Vagina (tissue), 2 donors: ENCODE measurements around the gene DNER. TPM values are rescaled to one million over a fixed set of nuclear protein-coding genes. Genes with fewer than 3 reads are reported as not detected.
"Not testable (repeated sequence)": the region's sequence is repeated elsewhere in the genome, so short reads cannot be mapped to it uniquely, and the experiment has no call there.

Experiments
- DNase-seq, 2 donors: peaks; one replicate each; pipeline ENCODE4 v3.0.0-alpha.2; 2017; ENCODE audit errors: extremely low spot score in 2 of 2
- H3K27ac ChIP-seq: fragments of 200-600 bp; sonication (generic); one replicate; pipeline ENCODE4 v1.5.1; 2019
- H3K27me3 ChIP-seq: fragments of 200-600 bp; sonication (generic); one replicate; pipeline ENCODE4 v1.5.1; 2019
- H3K36me3 ChIP-seq, 2 donors: fragments of 200-600 bp; sonication (generic); one replicate each; pipeline ENCODE4 v1.5.1; 2017 to 2019
- H3K4me1 ChIP-seq: fragments of 200-600 bp; sonication (generic); one replicate; pipeline ENCODE4 v1.5.1; 2019
- H3K4me3 ChIP-seq, 2 donors: fragments of 200-600 bp; sonication (generic); 1 replicate in 1 of 2; 2 replicates in 1 of 2; pipeline ENCODE4 v1.5.1; 2016 to 2019
- H3K9me3 ChIP-seq: fragments of 200-600 bp; sonication (generic); one replicate; pipeline ENCODE4 v1.5.1; 2019
- CTCF ChIP-seq, 3 experiments: fragments of 450-650 bp in 2 of 3; fragments of 200-600 bp in 1 of 3; sonication (generic) in 1 of 3; IDR thresholded peaks; one replicate each; pipeline ENCODE4 v1.5.1; 2017 to 2019; ENCODE audit warnings: antibody characterized with exemption in 3 of 3, mild to moderate bottlenecking in 2 of 3, moderate library complexity in 2 of 3
- POLR2A ChIP-seq, 2 donors: fragments of 450-650 bp; IDR thresholded peaks; one replicate each; pipeline ENCODE4 v1.6.1; 2017; ENCODE audit warnings: antibody characterized with exemption in 2 of 2, mild to moderate bottlenecking in 2 of 2, moderate library complexity in 2 of 2
- POLR2AphosphoS5 ChIP-seq, 2 donors: sonication (generic); formaldehyde crosslinking; IDR thresholded peaks; one replicate each; pipeline ENCODE4 v1.9.0; 2017; ENCODE audit warnings: antibody characterized with exemption in 2 of 2, mild to moderate bottlenecking in 2 of 2, low read depth in 1 of 2; ENCODE audit not compliant: insufficient read depth in 1 of 2
- intact Hi-C: fragments of 100-400 bp; cut with DNase I; formaldehyde crosslinking; loops from one replicate; pipeline ENCODE4 v1.15.1; 2023
- total RNA-seq: library from RNA; depleted of rRNA; stranded (reverse); fragments of >200 nt; gene quantifications from one replicate; pipeline ENCODE4 v1.2.3, GENCODE V29; 2016

The DNER gene
- total RNA-seq: 11.3 TPM

GRCh38 chr2:229714080-229714735, at the start of gene DNER:
Gene DNER (minus strand): TSS chr2:229714555. CDS start chr2:229714423, 132 bp downstream.
- Histone ChIP-seq H3K4me1 (peaks cover 20% of the 10 kb centered on the region), H3K4me3 (peak within 1 kb of the TSS; percentile 37 to 39), H3K27ac (no peak within 1 kb of the TSS), H3K9me3 (no peaks in the 10 kb centered on the region), H3K36me3 (no peaks in the 10 kb centered on the region), H3K27me3 (peaks cover 4% of the 10 kb centered on the region)
- intact Hi-C loops: no loop called here
- DNase-seq: no peak
- TF ChIP-seq POLR2AphosphoS5 (IDR thresholded peaks at IDR 0.05; ENCODE audit: insufficient read depth in 1 of 2, low read depth in 1 of 2) (no peak), CTCF (IDR thresholded peaks at IDR 0.05) (no peak), POLR2A (IDR thresholded peaks at IDR 0.05) (no peak)

DNA sequence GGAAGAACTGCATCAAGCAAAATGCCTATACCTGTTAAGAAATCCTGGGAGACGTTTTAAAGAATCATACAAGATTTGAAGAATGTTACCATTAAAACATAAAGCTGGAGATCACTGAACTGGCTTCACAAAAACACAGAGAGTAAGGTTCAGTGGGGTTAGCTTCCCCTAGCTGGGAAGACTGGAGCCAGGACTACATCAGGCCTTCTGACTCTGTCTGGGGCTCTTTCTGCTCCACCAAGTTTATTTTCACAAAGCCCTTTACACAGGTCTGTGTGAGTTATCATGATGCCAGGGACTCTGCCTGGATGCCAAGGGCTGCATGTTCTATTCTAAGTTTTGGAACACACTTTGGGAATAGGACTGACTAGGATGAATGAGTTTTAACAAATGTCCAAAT, 47.3 kb upstream of the DNER start:
- Histone ChIP-seq H3K27ac (no peak overlapping the region), H3K4me3 (no peak overlapping the region), H3K9me3 (no peaks in the 10 kb centered on the region), H3K27me3 (no peaks in the 10 kb centered on the region), H3K36me3 (peaks cover 0 to 38% of the 10 kb centered on the region in 2 donors), H3K4me1 (no peaks in the 10 kb centered on the region)
- no peak for TF ChIP-seq CTCF (IDR thresholded peaks at IDR 0.05)
- no peak for TF ChIP-seq POLR2A (IDR thresholded peaks at IDR 0.05)
- TF ChIP-seq POLR2AphosphoS5 (IDR thresholded peaks at IDR 0.05; ENCODE audit: insufficient read depth in 1 of 2, low read depth in 1 of 2): no peak
- intact Hi-C loops: no loop called here
- no peak for DNase-seq

DNA sequence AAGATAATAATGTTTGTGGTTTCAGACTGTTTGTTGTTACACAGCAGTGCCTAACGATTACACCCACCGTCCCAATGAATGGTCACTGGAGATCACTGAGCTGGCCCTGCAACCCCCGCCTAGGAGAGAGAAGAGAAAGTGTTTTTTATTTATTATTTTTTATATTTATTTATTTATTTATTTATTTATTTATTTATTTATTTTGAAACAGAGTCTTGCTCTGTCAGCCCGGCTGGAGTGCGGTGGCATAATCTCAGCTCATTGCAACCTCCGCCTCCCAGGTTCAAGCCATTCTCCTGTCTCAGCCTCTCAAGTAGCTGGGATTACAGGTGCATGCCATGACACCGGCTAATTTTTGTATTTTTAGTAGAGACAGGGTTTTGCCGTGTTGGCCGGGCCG, 43.1 kb upstream of the DNER start:
- intact Hi-C loops, H3K27ac ChIP-seq, H3K4me1 ChIP-seq: not testable (repeated sequence)

GRCh38 chr2:229752970-229753729, 38.8 kb upstream of the DNER start:
- Histone ChIP-seq H3K9me3 (no peaks in the 10 kb centered on the region), H3K4me1 (no peaks in the 10 kb centered on the region), H3K4me3 (no peak overlapping the region), H3K27ac (no peak overlapping the region), H3K36me3 (no peaks in the 10 kb centered on the region), H3K27me3 (no peaks in the 10 kb centered on the region)
- intact Hi-C loops: no loop called here
- TF ChIP-seq POLR2A (IDR thresholded peaks at IDR 0.05) (no peak), CTCF (IDR thresholded peaks at IDR 0.05) (no peak)
- DNase-seq: no peak

More for the DNA sequence above, 43.1 kb upstream of the DNER start:
- H3K27me3 ChIP-seq, H3K4me3 ChIP-seq, DNase-seq, H3K9me3 ChIP-seq, H3K36me3 ChIP-seq: not testable (repeated sequence)

GRCh38 chr2:229749779-229750178, 35.4 kb upstream of the DNER start:
- Histone ChIP-seq H3K36me3 (no peaks in the 10 kb centered on the region), H3K27ac (no peak overlapping the region), H3K4me3 (no peak overlapping the region), H3K27me3 (no peaks in the 10 kb centered on the region), H3K4me1 (no peaks in the 10 kb centered on the region), H3K9me3 (no peaks in the 10 kb centered on the region)
- DNase-seq: no peak
- TF ChIP-seq POLR2AphosphoS5 (IDR thresholded peaks at IDR 0.05; ENCODE audit: insufficient read depth in 1 of 2, low read depth in 1 of 2) (no peak), POLR2A (IDR thresholded peaks at IDR 0.05) (no peak), CTCF (IDR thresholded peaks at IDR 0.05) (no peak)
- intact Hi-C loops: no loop called here
